Vagina (tissue), 2 donors: ENCODE results near the gene SLC9A5. TPM values are rescaled to one million over a fixed set of nuclear protein-coding genes. Genes with fewer than 3 reads are reported as not detected.

ENCODE experiments used
- DNase-seq, 2 donors: peaks; one replicate each; pipeline ENCODE4 v3.0.0-alpha.2; 2017; ENCODE audit errors: extremely low spot score in 2 of 2
- H3K27ac ChIP-seq: fragments of 200-600 bp; sonication (generic); one replicate; pipeline ENCODE4 v1.5.1; 2019
- H3K27me3 ChIP-seq: fragments of 200-600 bp; sonication (generic); one replicate; pipeline ENCODE4 v1.5.1; 2019
- H3K36me3 ChIP-seq, 2 donors: fragments of 200-600 bp; sonication (generic); one replicate each; pipeline ENCODE4 v1.5.1; 2017 to 2019
- H3K4me1 ChIP-seq: fragments of 200-600 bp; sonication (generic); one replicate; pipeline ENCODE4 v1.5.1; 2019
- H3K4me3 ChIP-seq, 2 donors: fragments of 200-600 bp; sonication (generic); 1 replicate in 1 of 2; 2 replicates in 1 of 2; pipeline ENCODE4 v1.5.1; 2016 to 2019
- H3K9me3 ChIP-seq: fragments of 200-600 bp; sonication (generic); one replicate; pipeline ENCODE4 v1.5.1; 2019
- CTCF ChIP-seq, 3 experiments: fragments of 450-650 bp in 2 of 3; fragments of 200-600 bp in 1 of 3; sonication (generic) in 1 of 3; IDR thresholded peaks; one replicate each; pipeline ENCODE4 v1.5.1; 2017 to 2019; ENCODE audit warnings: antibody characterized with exemption in 3 of 3, mild to moderate bottlenecking in 2 of 3, moderate library complexity in 2 of 3
- POLR2A ChIP-seq, 2 donors: fragments of 450-650 bp; IDR thresholded peaks; one replicate each; pipeline ENCODE4 v1.6.1; 2017; ENCODE audit warnings: antibody characterized with exemption in 2 of 2, mild to moderate bottlenecking in 2 of 2, moderate library complexity in 2 of 2
- POLR2AphosphoS5 ChIP-seq, 2 donors: sonication (generic); formaldehyde crosslinking; IDR thresholded peaks; one replicate each; pipeline ENCODE4 v1.9.0; 2017; ENCODE audit warnings: antibody characterized with exemption in 2 of 2, mild to moderate bottlenecking in 2 of 2, low read depth in 1 of 2; ENCODE audit not compliant: insufficient read depth in 1 of 2
- intact Hi-C: fragments of 100-400 bp; cut with DNase I; formaldehyde crosslinking; loops from one replicate; pipeline ENCODE4 v1.15.1; 2023
- total RNA-seq: library from RNA; depleted of rRNA; stranded (reverse); fragments of >200 nt; gene quantifications from one replicate; pipeline ENCODE4 v1.2.3, GENCODE V29; 2016

SLC9A5 gene
- total RNA-seq, 1 donor from 2014 or later = 0.49 TPM

DNA sequence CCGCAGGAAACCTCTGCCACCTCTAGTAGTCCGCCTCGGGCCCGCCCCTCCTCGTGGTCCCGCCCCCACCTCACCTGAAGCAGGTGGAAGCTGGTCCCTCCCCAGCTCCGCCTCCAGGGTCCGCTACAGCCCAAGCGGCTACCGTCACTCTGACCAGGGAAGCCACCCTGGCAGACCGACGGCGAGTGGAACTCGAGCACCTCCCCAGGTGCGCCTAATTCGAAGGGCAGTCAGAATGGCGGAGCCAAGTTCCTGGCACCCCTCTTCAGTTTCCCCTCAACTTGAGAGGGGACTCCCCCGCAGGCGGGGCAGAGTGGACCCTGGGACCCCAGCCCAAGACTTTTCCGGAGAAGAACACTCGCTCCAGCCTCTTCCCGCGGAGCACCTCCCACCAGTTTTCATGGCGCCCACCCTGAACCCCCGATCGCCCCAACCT is 2.0 kb upstream of the SLC9A5 start:
- Histone ChIP-seq H3K4me1 (peaks cover 59% of the 10 kb centered on the region), H3K27ac (peak overlapping the region; percentile 85), H3K36me3 (no peaks in the 10 kb centered on the region), H3K27me3 (no peaks in the 10 kb centered on the region), H3K9me3 (no peaks in the 10 kb centered on the region), H3K4me3 (peak overlapping the region; percentile 92 to 93)
- intact Hi-C loops = no loop called here
- no peak for TF ChIP-seq POLR2AphosphoS5 (IDR thresholded peaks at IDR 0.05; ENCODE audit: insufficient read depth in 1 of 2, low read depth in 1 of 2)
- TF ChIP-seq POLR2A (IDR thresholded peaks at IDR 0.05) = no peak
- TF ChIP-seq CTCF (IDR thresholded peaks at IDR 0.05) = no peak
- no peak for DNase-seq

DNA sequence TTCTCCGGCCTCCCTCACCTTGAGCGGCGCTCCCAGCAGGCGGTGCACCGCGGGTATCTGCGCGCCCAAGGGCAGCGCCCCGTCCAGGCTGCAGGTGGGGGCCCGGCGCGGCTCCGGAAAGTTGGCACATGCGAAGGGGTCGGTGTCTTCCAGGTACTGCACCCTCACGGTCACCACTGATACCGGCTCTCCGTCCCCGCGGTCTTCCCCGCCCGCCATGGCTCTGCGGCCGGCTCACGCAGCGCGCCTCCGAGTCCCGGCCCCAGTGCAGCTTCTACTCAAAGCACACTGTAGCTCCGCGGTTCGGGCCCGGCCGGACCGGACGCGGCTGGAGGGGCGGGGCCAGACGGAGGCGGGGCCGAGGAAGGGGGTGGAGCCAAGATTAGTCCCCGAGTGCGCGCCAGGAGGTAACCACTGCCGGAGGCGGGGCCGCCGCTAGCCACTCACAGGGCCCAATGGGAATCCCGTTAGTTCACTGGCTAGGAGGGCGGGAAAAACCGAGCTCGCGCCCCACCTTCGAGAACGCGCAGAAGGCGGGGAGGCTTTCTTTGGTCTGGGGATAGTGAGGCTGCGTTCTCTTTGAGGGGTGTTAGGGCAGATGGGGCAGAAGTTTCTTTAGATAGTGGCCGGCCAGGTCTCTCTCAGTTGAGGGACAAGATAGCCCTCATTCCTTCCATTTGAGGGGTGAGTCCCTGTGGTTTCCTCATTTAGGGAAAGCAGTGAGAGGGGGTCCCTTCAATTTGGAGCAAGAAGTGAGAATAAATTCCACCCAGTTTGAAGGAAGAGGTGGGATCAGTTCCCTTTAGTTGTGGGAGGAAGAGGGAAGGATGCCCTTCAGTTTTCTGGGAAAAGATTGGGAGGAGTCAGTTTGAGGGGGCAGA is 1.3 kb upstream of the SLC9A5 start, which contains the start of gene FHOD1:
TSS of gene FHOD1 (minus strand) at position 290 of the 881 bp plus-strand sequence. CDS start at position 219, 71 bp downstream.
- peak; percentile 80 to 94 for TF ChIP-seq POLR2AphosphoS5 (IDR thresholded peaks at IDR 0.05; ENCODE audit: insufficient read depth in 1 of 2, low read depth in 1 of 2)
- no peak for TF ChIP-seq CTCF (IDR thresholded peaks at IDR 0.05)
- TF ChIP-seq POLR2A (IDR thresholded peaks at IDR 0.05) = peak in 1 of 2 donors; percentile 35
- Histone ChIP-seq H3K4me1 (peaks cover 59% of the 10 kb centered on the region), H3K4me3 (peak within 1 kb of the TSS; percentile 92 to 93), H3K27me3 (no peaks in the 10 kb centered on the region), H3K9me3 (no peaks in the 10 kb centered on the region), H3K36me3 (no peaks in the 10 kb centered on the region), H3K27ac (peak within 1 kb of the TSS; percentile 85)
- intact Hi-C loops = no loop called here
- peak in 1 of 2 donors; percentile 97 for DNase-seq

- intact Hi-C loops = no loop called here
- peaks cover 59% of the 10 kb centered on the region for H3K4me1 ChIP-seq
- DNase-seq = no peak
- peak overlapping the region; percentile 59 for H3K27ac ChIP-seq
- no peaks in the 10 kb centered on the region for H3K9me3 ChIP-seq
- no peaks in the 10 kb centered on the region for H3K36me3 ChIP-seq
- TF ChIP-seq POLR2AphosphoS5 (IDR thresholded peaks at IDR 0.05; ENCODE audit: insufficient read depth in 1 of 2, low read depth in 1 of 2) (no peak), POLR2A (IDR thresholded peaks at IDR 0.05) (no peak), CTCF (IDR thresholded peaks at IDR 0.05) (no peak)
- peak overlapping the region; percentile 92 to 93 for H3K4me3 ChIP-seq
- no peaks in the 10 kb centered on the region for H3K27me3 ChIP-seq
Observed at GRCh38 chr16:67248073-67248400, 742 bp upstream of the SLC9A5 start.

GRCh38 chr16:67249178-67250044 is 632 bp downstream of the SLC9A5 start:
- Histone ChIP-seq H3K4me1 (peaks cover 49% of the 10 kb centered on the region), H3K4me3 (peak overlapping the region; percentile 92 to 93), H3K27ac (no peak overlapping the region), H3K36me3 (no peaks in the 10 kb centered on the region), H3K9me3 (no peaks in the 10 kb centered on the region), H3K27me3 (no peaks in the 10 kb centered on the region)
- no peak for DNase-seq
- intact Hi-C loops = no loop called here
- TF ChIP-seq CTCF (IDR thresholded peaks at IDR 0.05) = no peak
